GM21528 (cell line): ENCODE results near the gene SYF2.

ENCODE experiments used
- ATAC-seq: cut with Tn5 transposase; IDR thresholded peaks from one replicate; pipeline ENCODE4 v1.9.1; 2021; ENCODE audit warnings: mild to moderate bottlenecking, moderate library complexity; ENCODE audit not compliant: unreplicated experiment, low FRiP score

SYF2 gene

GRCh38 chr1:25186161-25187007 lies 45.9 kb downstream of the SYF2 start:
- ATAC-seq = no peak

GRCh38 chr1:25185409-25186160 lies 46.7 kb downstream of the SYF2 start:
- no peak for ATAC-seq

- ATAC-seq = no peak
These were observed 48.1 kb downstream of the SYF2 start for GRCh38 chr1:25184001-25184762.

GRCh38 chr1:25183126-25183980 lies 48.9 kb downstream of the SYF2 start:
- no peak for ATAC-seq

GRCh38 chr1:25182629-25183028 lies 49.7 kb downstream of the SYF2 start:
- ATAC-seq = no peak

GRCh38 chr1:25180996-25181395 lies 51.3 kb downstream of the SYF2 start:
- no peak for ATAC-seq

GRCh38 chr1:25178917-25179561 lies 53.3 kb downstream of the SYF2 start:
- no peak for ATAC-seq

GRCh38 chr1:25174730-25175612 lies 57.3 kb downstream of the SYF2 start:
- ATAC-seq = no peak

- ATAC-seq = no peak
These were observed 58.0 kb downstream of the SYF2 start for GRCh38 chr1:25174363-25174729.

- no peak for ATAC-seq
These were observed 58.4 kb downstream of the SYF2 start for GRCh38 chr1:25173809-25174340.
